PFSK-1 (cell line): ENCODE measurements around the gene CNTNAP2.

Source experiments
- POLR2AphosphoS5 ChIP-seq: IDR thresholded peaks from 2 replicates; pipeline ENCODE4 v1.6.1; 2012; ENCODE audit warnings: low read depth, mild to moderate bottlenecking, control low read depth, low read length, moderate library complexity
- SIN3A ChIP-seq: IDR thresholded peaks from 2 replicates; pipeline ENCODE4 v1.6.1; 2012; ENCODE audit warnings: mild to moderate bottlenecking, low read length, moderate library complexity, borderline replicate concordance; ENCODE audit not compliant: insufficient read depth
- TAF1 ChIP-seq: IDR thresholded peaks from 2 replicates; pipeline ENCODE4 v1.6.1; 2012; ENCODE audit warnings: low read length, control low read depth, borderline replicate concordance; ENCODE audit not compliant: insufficient read depth

GRCh38 chr7:147153571-147153970 is 1037.0 kb downstream of the CNTNAP2 start:
- no peak for TF ChIP-seq SIN3A
- no peak for TF ChIP-seq POLR2AphosphoS5
- no peak for TF ChIP-seq TAF1
